ENCODE measurements around the gene ADAMTSL3. TPM values are rescaled to one million over a fixed set of nuclear protein-coding genes. Genes with fewer than 3 reads are reported as not detected.

The ADAMTSL3 gene
- total RNA-seq, 1 experiment from 2014 or later, result 2.6 TPM

GRCh38 chr15:83999396-84000135, 345.6 kb downstream of the ADAMTSL3 start:
- no peak overlapping the region for H3K4me3 ChIP-seq
- H3K36me3 ChIP-seq, result no peaks in the 10 kb centered on the region
- DNase-seq (ENCODE audit: low read depth in 1 of 2, low spot score in 2 of 2), result no peak
- no peaks in the 10 kb centered on the region for H3K9me3 ChIP-seq (replicated peaks)
- no peak overlapping the region for H3K27ac ChIP-seq
- H3K4me1 ChIP-seq (replicated peaks), result no peaks in the 10 kb centered on the region
- no peaks in the 10 kb centered on the region for H3K27me3 ChIP-seq (replicated peaks)

- no peaks in the 10 kb centered on the region for H3K4me1 ChIP-seq (replicated peaks)
- no peaks in the 10 kb centered on the region for H3K27me3 ChIP-seq (replicated peaks)
Observed at GRCh38 chr15:84001037-84001436, 347.1 kb downstream of the ADAMTSL3 start.

GRCh38 chr15:84001655-84002054, 347.7 kb downstream of the ADAMTSL3 start:
- Histone ChIP-seq H3K9me3 (replicated peaks) (no peaks in the 10 kb centered on the region), H3K36me3 (no peaks in the 10 kb centered on the region), H3K27ac (no peak overlapping the region), H3K27me3 (replicated peaks) (no peaks in the 10 kb centered on the region), H3K4me3 (no peak overlapping the region), H3K4me1 (replicated peaks) (no peaks in the 10 kb centered on the region)
- no peak for DNase-seq (ENCODE audit: low read depth in 1 of 2, low spot score in 2 of 2)

More at GRCh38 chr15:84001037-84001436, 347.1 kb downstream of the ADAMTSL3 start:
- Histone ChIP-seq H3K4me3 (no peak overlapping the region), H3K9me3 (replicated peaks) (no peaks in the 10 kb centered on the region), H3K36me3 (no peaks in the 10 kb centered on the region), H3K27ac (no peak overlapping the region)
- DNase-seq (ENCODE audit: low read depth in 1 of 2, low spot score in 2 of 2), result no peak

- Histone ChIP-seq H3K9me3 (replicated peaks) (no peaks in the 10 kb centered on the region), H3K4me1 (replicated peaks) (no peaks in the 10 kb centered on the region), H3K36me3 (no peaks in the 10 kb centered on the region), H3K27ac (no peak overlapping the region), H3K27me3 (replicated peaks) (no peaks in the 10 kb centered on the region), H3K4me3 (no peak overlapping the region)
- no peak for DNase-seq (ENCODE audit: low read depth in 1 of 2, low spot score in 2 of 2)
Observed at GRCh38 chr15:84003791-84004503, 350.0 kb downstream of the ADAMTSL3 start.

GRCh38 chr15:84006421-84006820, 352.5 kb downstream of the ADAMTSL3 start:
- no peaks in the 10 kb centered on the region for H3K36me3 ChIP-seq
- no peak overlapping the region for H3K27ac ChIP-seq
- H3K4me3 ChIP-seq, result no peak overlapping the region
- no peaks in the 10 kb centered on the region for H3K9me3 ChIP-seq (replicated peaks)
- no peak for DNase-seq (ENCODE audit: low read depth in 1 of 2, low spot score in 2 of 2)
- H3K27me3 ChIP-seq (replicated peaks), result no peaks in the 10 kb centered on the region
- no peaks in the 10 kb centered on the region for H3K4me1 ChIP-seq (replicated peaks)

GRCh38 chr15:84009616-84010015, 355.7 kb downstream of the ADAMTSL3 start:
- H3K27me3 ChIP-seq (replicated peaks), result no peaks in the 10 kb centered on the region
- no peaks in the 10 kb centered on the region for H3K9me3 ChIP-seq (replicated peaks)
- no peaks in the 10 kb centered on the region for H3K36me3 ChIP-seq
- H3K4me3 ChIP-seq, result no peak overlapping the region
- H3K4me1 ChIP-seq (replicated peaks), result no peaks in the 10 kb centered on the region
- H3K27ac ChIP-seq, result no peak overlapping the region
- DNase-seq (ENCODE audit: low read depth in 1 of 2, low spot score in 2 of 2), result no peak

- no peaks in the 10 kb centered on the region for H3K36me3 ChIP-seq
- no peaks in the 10 kb centered on the region for H3K27me3 ChIP-seq (replicated peaks)
- no peaks in the 10 kb centered on the region for H3K9me3 ChIP-seq (replicated peaks)
- H3K4me3 ChIP-seq, result no peak overlapping the region
- no peak for DNase-seq (ENCODE audit: low read depth in 1 of 2, low spot score in 2 of 2)
- H3K27ac ChIP-seq, result no peak overlapping the region
- H3K4me1 ChIP-seq (replicated peaks), result no peaks in the 10 kb centered on the region
Observed at GRCh38 chr15:84010246-84010645, 356.3 kb downstream of the ADAMTSL3 start.

- Histone ChIP-seq H3K9me3 (replicated peaks) (no peaks in the 10 kb centered on the region), H3K27me3 (replicated peaks) (no peaks in the 10 kb centered on the region), H3K4me3 (no peak overlapping the region)
Observed at GRCh38 chr15:84016371-84016770, 362.4 kb downstream of the ADAMTSL3 start.

GRCh38 chr15:84022516-84022915, 368.6 kb downstream of the ADAMTSL3 start:
- no peaks in the 10 kb centered on the region; the same call in 1 of the 2 replicates for H3K9me3 ChIP-seq (replicated peaks)
- no peak for DNase-seq (ENCODE audit: low read depth in 1 of 2, low spot score in 2 of 2)
- H3K36me3 ChIP-seq, result no peaks in the 10 kb centered on the region
- H3K27me3 ChIP-seq (replicated peaks), result no peaks in the 10 kb centered on the region
- H3K4me1 ChIP-seq (replicated peaks), result no peaks in the 10 kb centered on the region
- no peak overlapping the region for H3K27ac ChIP-seq
- no peak overlapping the region for H3K4me3 ChIP-seq

More at GRCh38 chr15:84016371-84016770, 362.4 kb downstream of the ADAMTSL3 start:
- Histone ChIP-seq H3K4me1 (replicated peaks) (no peaks in the 10 kb centered on the region), H3K36me3 (no peaks in the 10 kb centered on the region), H3K27ac (no peak overlapping the region)
- DNase-seq (ENCODE audit: low read depth in 1 of 2, low spot score in 2 of 2), result no peak

- Histone ChIP-seq H3K36me3 (no peaks in the 10 kb centered on the region), H3K9me3 (replicated peaks) (no peaks in the 10 kb centered on the region; the same call in 1 of the 2 replicates), H3K4me1 (replicated peaks) (no peaks in the 10 kb centered on the region), H3K27me3 (replicated peaks) (no peaks in the 10 kb centered on the region), H3K27ac (no peak overlapping the region), H3K4me3 (no peak overlapping the region)
- DNase-seq (ENCODE audit: low read depth in 1 of 2, low spot score in 2 of 2), result no peak
Observed at GRCh38 chr15:84023636-84024035, 369.7 kb downstream of the ADAMTSL3 start.

GRCh38 chr15:84033793-84034553, 380.1 kb downstream of the ADAMTSL3 start:
- Histone ChIP-seq H3K9me3 (replicated peaks) (no peaks in the 10 kb centered on the region; the same call in 1 of the 2 replicates), H3K27me3 (replicated peaks) (no peaks in the 10 kb centered on the region), H3K4me1 (replicated peaks) (no peaks in the 10 kb centered on the region), H3K4me3 (no peak overlapping the region), H3K36me3 (no peaks in the 10 kb centered on the region), H3K27ac (no peak overlapping the region)
- DNase-seq (ENCODE audit: low read depth in 1 of 2, low spot score in 2 of 2), result no peak

GRCh38 chr15:84034578-84035398, 380.9 kb downstream of the ADAMTSL3 start:
- Histone ChIP-seq H3K27me3 (replicated peaks) (no peaks in the 10 kb centered on the region), H3K4me1 (replicated peaks) (no peaks in the 10 kb centered on the region), H3K9me3 (replicated peaks) (no peaks in the 10 kb centered on the region; the same call in 1 of the 2 replicates), H3K4me3 (no peak overlapping the region), H3K36me3 (no peaks in the 10 kb centered on the region), H3K27ac (no peak overlapping the region)
- DNase-seq (ENCODE audit: low read depth in 1 of 2, low spot score in 2 of 2), result no peak

- DNase-seq (ENCODE audit: low read depth in 1 of 2, low spot score in 2 of 2), result no peak
- H3K4me1 ChIP-seq (replicated peaks), result no peaks in the 10 kb centered on the region
- no peaks in the 10 kb centered on the region for H3K36me3 ChIP-seq
- no peak overlapping the region for H3K4me3 ChIP-seq
- H3K9me3 ChIP-seq (replicated peaks), result no peaks in the 10 kb centered on the region; the same call in 1 of the 2 replicates
- no peak overlapping the region for H3K27ac ChIP-seq
- H3K27me3 ChIP-seq (replicated peaks), result no peaks in the 10 kb centered on the region
Observed at GRCh38 chr15:84035399-84035766, 381.5 kb downstream of the ADAMTSL3 start.

All from SJSA1 (cell line).